NOMO-1 treated with dmso at 0.1 percent for 144 hours (cell line): ENCODE results near the gene OR56A3.
"Not testable (repeated sequence)": the region's sequence is repeated elsewhere in the genome, so short reads cannot be mapped to it uniquely, and the experiment has no call there.

Experiments used
- DNase-seq: peaks from one replicate; lab custom pipeline; 2025; ENCODE audit not compliant: unreplicated experiment; lab: John Stamatoyannopoulos, UW

The OR56A3 gene

GRCh38 chr11:5941951-5942350, at the start of gene OR56A3:
Gene OR56A3 (plus strand): TSS chr11:5942251. CDS start chr11:5947347, 5,096 bp downstream.
- DNase-seq = no peak

- DNase-seq = no peak
Measured at GRCh38 chr11:5892908-5893307, 49.1 kb upstream of the OR56A3 start, which contains the start of gene OR52E5. Gene OR52E5 (plus strand): TSS chr11:5893208. CDS start chr11:5900777, 7,569 bp downstream.

- no peak for DNase-seq
Measured at GRCh38 chr11:5899534-5899933, 42.5 kb upstream of the OR56A3 start.

- no peak for DNase-seq
Measured at GRCh38 chr11:5910540-5910939, 31.5 kb upstream of the OR56A3 start.

GRCh38 chr11:5922749-5923426, 19.2 kb upstream of the OR56A3 start:
- no peak for DNase-seq

GRCh38 chr11:5923427-5923776, 18.6 kb upstream of the OR56A3 start:
- no peak for DNase-seq

GRCh38 chr11:5923794-5924193, 18.3 kb upstream of the OR56A3 start:
- DNase-seq = no peak

GRCh38 chr11:5928271-5928670, 13.8 kb upstream of the OR56A3 start:
- DNase-seq = no peak

- DNase-seq = no peak
Measured at GRCh38 chr11:5928811-5929210, 13.2 kb upstream of the OR56A3 start.

- no peak for DNase-seq
Measured at GRCh38 chr11:5929571-5930368, 12.3 kb upstream of the OR56A3 start.

GRCh38 chr11:5930614-5931013, 11.4 kb upstream of the OR56A3 start:
- DNase-seq = no peak

- DNase-seq = no peak
Measured at GRCh38 chr11:5931061-5931460, 11.0 kb upstream of the OR56A3 start.

- DNase-seq = no peak
Measured at GRCh38 chr11:5932671-5933070, 9.4 kb upstream of the OR56A3 start.

GRCh38 chr11:5933116-5933515, 8.9 kb upstream of the OR56A3 start:
- no peak for DNase-seq

- DNase-seq = no peak
Measured at GRCh38 chr11:5937868-5938602, 4.0 kb upstream of the OR56A3 start.

GRCh38 chr11:5938603-5938965, 3.5 kb upstream of the OR56A3 start:
- DNase-seq = no peak

GRCh38 chr11:5940748-5941147, 1.3 kb upstream of the OR56A3 start:
- DNase-seq = no peak

- no peak for DNase-seq
Measured at GRCh38 chr11:5955586-5955985, 13.5 kb downstream of the OR56A3 start.

GRCh38 chr11:5960704-5961320, 18.8 kb downstream of the OR56A3 start:
- not testable (repeated sequence) for DNase-seq

GRCh38 chr11:5966958-5967357, 24.9 kb downstream of the OR56A3 start:
- DNase-seq = no peak

GRCh38 chr11:5967708-5968107, 25.7 kb downstream of the OR56A3 start:
- DNase-seq = no peak
